ENCODE results near the gene TMTC1.

TMTC1 gene

GRCh38 chr12:29778531-29778930 lies 5.2 kb downstream of the TMTC1 start:
- DNase-seq: no peak

GRCh38 chr12:29773076-29773475 lies 10.7 kb downstream of the TMTC1 start:
- DNase-seq: no peak

- DNase-seq: no peak
Measured at GRCh38 chr12:29771786-29772185, 12.0 kb downstream of the TMTC1 start.

GRCh38 chr12:29771165-29771564 lies 12.6 kb downstream of the TMTC1 start:
- DNase-seq: no peak

- no peak for DNase-seq
Measured at GRCh38 chr12:29769162-29769858, 14.4 kb downstream of the TMTC1 start.

GRCh38 chr12:29768372-29768771 lies 15.4 kb downstream of the TMTC1 start:
- no peak for DNase-seq

- no peak for DNase-seq
Measured at GRCh38 chr12:29763301-29763683, 20.4 kb downstream of the TMTC1 start.

- DNase-seq: peak; percentile 22 to 40
Measured at GRCh38 chr12:29762637-29763300, 21.0 kb downstream of the TMTC1 start.

- no peak for DNase-seq
Measured at GRCh38 chr12:29759950-29760349, 23.8 kb downstream of the TMTC1 start.

GRCh38 chr12:29756741-29757390 lies 26.9 kb downstream of the TMTC1 start:
- DNase-seq: no peak

- DNase-seq: no peak
Measured at GRCh38 chr12:29754235-29755189, 29.2 kb downstream of the TMTC1 start.

- DNase-seq: no peak
Measured at GRCh38 chr12:29752121-29752520, 31.6 kb downstream of the TMTC1 start.

- no peak for DNase-seq
Measured at GRCh38 chr12:29751676-29752075, 32.1 kb downstream of the TMTC1 start.

- DNase-seq: no peak
Measured at GRCh38 chr12:29750928-29751220, 32.9 kb downstream of the TMTC1 start.

GRCh38 chr12:29750131-29750927 lies 33.4 kb downstream of the TMTC1 start:
- no peak for DNase-seq

GRCh38 chr12:29744365-29744764 lies 39.4 kb downstream of the TMTC1 start:
- DNase-seq: no peak

- DNase-seq: no peak
Measured at GRCh38 chr12:29743801-29744200, 39.9 kb downstream of the TMTC1 start.

GRCh38 chr12:29743077-29743476 lies 40.7 kb downstream of the TMTC1 start:
- no peak for DNase-seq

GRCh38 chr12:29742646-29743045 lies 41.1 kb downstream of the TMTC1 start:
- DNase-seq: no peak

- no peak for DNase-seq
Measured at GRCh38 chr12:29741342-29742241, 42.1 kb downstream of the TMTC1 start.

Data from hippocampal formation (tissue), 2 donors.